GM23338 (cell line): ENCODE results near the gene ATF2.

ENCODE experiments used
- POLR2AphosphoS5 ChIP-seq: IDR thresholded peaks from 2 replicates; pipeline ENCODE4 v1.6.1; 2016; ENCODE audit warnings: antibody characterized with exemption, low read depth
- TF ChIP-seq, protein P1 (sequence below), 2 experiments: fragments of 200-600 bp in 1 of 2; sonication (generic) in 1 of 2; conservative IDR thresholded peaks; 2 replicates each; pipeline versions ENCODE4 v1.5.1 to v1.6.1; 2016 to 2017; ENCODE audit warnings: antibody characterized with exemption in 2 of 2, low read depth in 2 of 2, mild to moderate bottlenecking in 2 of 2, moderate library complexity in 1 of 2

DNA sequence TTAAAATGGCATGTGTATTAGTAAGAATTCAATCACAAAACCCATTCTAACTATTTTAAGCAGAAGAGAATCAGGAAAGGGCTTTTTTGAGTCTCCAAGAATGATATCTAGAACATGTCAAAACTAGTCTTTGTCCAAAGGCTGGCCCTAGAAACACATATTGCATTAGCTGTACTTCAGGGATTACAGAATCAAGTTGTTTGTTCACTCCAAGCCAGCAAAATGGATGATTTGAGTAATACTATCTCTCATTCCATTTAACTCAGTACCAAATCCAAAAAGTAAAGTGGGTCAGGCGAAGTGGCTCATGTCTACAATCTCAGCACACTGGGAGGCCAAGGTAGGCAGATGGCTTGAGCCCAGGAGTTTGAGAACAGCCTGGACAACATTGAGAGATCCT, 41.3 kb downstream of the ATF2 start:
- TF ChIP-seq, protein P1, sequence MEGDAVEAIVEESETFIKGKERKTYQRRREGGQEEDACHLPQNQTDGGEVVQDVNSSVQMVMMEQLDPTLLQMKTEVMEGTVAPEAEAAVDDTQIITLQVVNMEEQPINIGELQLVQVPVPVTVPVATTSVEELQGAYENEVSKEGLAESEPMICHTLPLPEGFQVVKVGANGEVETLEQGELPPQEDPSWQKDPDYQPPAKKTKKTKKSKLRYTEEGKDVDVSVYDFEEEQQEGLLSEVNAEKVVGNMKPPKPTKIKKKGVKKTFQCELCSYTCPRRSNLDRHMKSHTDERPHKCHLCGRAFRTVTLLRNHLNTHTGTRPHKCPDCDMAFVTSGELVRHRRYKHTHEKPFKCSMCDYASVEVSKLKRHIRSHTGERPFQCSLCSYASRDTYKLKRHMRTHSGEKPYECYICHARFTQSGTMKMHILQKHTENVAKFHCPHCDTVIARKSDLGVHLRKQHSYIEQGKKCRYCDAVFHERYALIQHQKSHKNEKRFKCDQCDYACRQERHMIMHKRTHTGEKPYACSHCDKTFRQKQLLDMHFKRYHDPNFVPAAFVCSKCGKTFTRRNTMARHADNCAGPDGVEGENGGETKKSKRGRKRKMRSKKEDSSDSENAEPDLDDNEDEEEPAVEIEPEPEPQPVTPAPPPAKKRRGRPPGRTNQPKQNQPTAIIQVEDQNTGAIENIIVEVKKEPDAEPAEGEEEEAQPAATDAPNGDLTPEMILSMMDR (conservative IDR thresholded peaks at IDR 0.05; ENCODE audit: low read depth in 2 of 2) = no peak
- no peak for TF ChIP-seq POLR2AphosphoS5
